H1 (cell line): Measurements from ENCODE around the gene MPDU1. TPM values are rescaled to one million over a fixed set of nuclear protein-coding genes. Genes with fewer than 3 reads are reported as not detected.

Experiments
- CHD2 ChIP-seq: IDR thresholded peaks from 2 replicates; pipeline ENCODE4 v1.6.1; 2012; ENCODE audit warnings: low read length, improper control_type of control experiment
- CTCF ChIP-seq, 3 experiments: IDR thresholded peaks; 1 replicate in 2 of 3; 2 replicates in 1 of 3; pipeline versions ENCODE4 v1.5.1 to v1.6.1; 2011; ENCODE audit warnings: low read length in 3 of 3, mild to moderate bottlenecking in 3 of 3, inconsistent platforms in 2 of 3, low read depth in 1 of 3, moderate library complexity in 1 of 3; ENCODE audit not compliant: insufficient read depth in 1 of 3; ENCODE audit errors: control extremely low read depth in 1 of 3
- NANOG ChIP-seq: IDR thresholded peaks from 2 replicates; pipeline ENCODE4 v1.6.1; 2011; ENCODE audit warnings: low read length, low read depth, mild to moderate bottlenecking, inconsistent platforms; ENCODE audit not compliant: insufficient read depth, poor library complexity, severe bottlenecking
- RXRA ChIP-seq: IDR thresholded peaks from 2 replicates; pipeline ENCODE4 v1.6.1; 2011; ENCODE audit warnings: low read depth, mild to moderate bottlenecking, low read length, moderate library complexity; ENCODE audit not compliant: insufficient read depth
- SIN3A ChIP-seq, 2 experiments: IDR thresholded peaks in 1 of 2; conservative IDR thresholded peaks in 1 of 2; 2 replicates each; pipeline ENCODE4 v1.6.1; 2011 to 2012; ENCODE audit warnings: low read length in 2 of 2, improper control_type of control experiment in 1 of 2, low read depth in 1 of 2, mild to moderate bottlenecking in 1 of 2
- TAF1 ChIP-seq: IDR thresholded peaks from 2 replicates; pipeline ENCODE4 v1.6.1; 2011; ENCODE audit warnings: mild to moderate bottlenecking, low read depth, low read length
- polyA plus RNA-seq, 7 experiments: library from polyadenylated mRNA; depleted of rRNA in 3 of 7; stranded (reverse) in 5 of 7; unstranded in 2 of 7; fragments of >200 nt in 5 of 7; fragments of 200-250 nt in 2 of 7; gene quantifications; 1 replicate in 5 of 7; 2 replicates in 1 of 7; 4 replicates in 1 of 7; pipeline versions ENCODE4 v1.2.1 to v1.2.3, GENCODE V29; 2011 to 2013; ENCODE audit warnings: missing spikeins in 2 of 7, mixed read lengths in 2 of 7
- total RNA-seq: library from RNA; stranded (reverse); fragmentation: NEBNext Ultra II Directional; extraction: Animal tissue kit (Norgen Biotek cat#: 25700); gene quantifications from 2 replicates; pipeline ENCODE4 v1.2.1, GENCODE V29; 2021

The MPDU1 gene
- total and polyA plus RNA-seq, 2 of the 8 experiments (the other 6 are each of a cell fraction or from before 2014, with no cell fraction given): 63.2 to 142 TPM

GRCh38 chr17:7618608-7619007, 35.0 kb downstream of the MPDU1 start (continued):
- no peak for TF ChIP-seq CTCF (IDR thresholded peaks at IDR 0.05; ENCODE audit: control extremely low read depth in 1 of 3, insufficient read depth in 1 of 3, low read depth in 1 of 3, low read length in 3 of 3)
- TF ChIP-seq NANOG: no peak
- TF ChIP-seq SIN3A (conservative IDR thresholded peaks at IDR 0.05 in 1 of 2, IDR thresholded peaks at IDR 0.05 in 1 of 2; ENCODE audit: low read depth in 1 of 2, low read length in 2 of 2): no peak
- no peak for TF ChIP-seq CHD2
- no peak for TF ChIP-seq RXRA
- TF ChIP-seq TAF1: no peak
